ENCODE data around the gene FUT4. TPM values are rescaled to one million over a fixed set of nuclear protein-coding genes. Genes with fewer than 3 reads are reported as not detected.

Gene FUT4
- total RNA-seq, 1 experiment from 2014 or later, result 7.5 TPM

GRCh38 chr11:94524341-94524740 lies 19.4 kb upstream of the FUT4 start:
- DNase-seq, result no peak
- Histone ChIP-seq H3K27me3 (ENCODE audit: control insufficient read depth, insufficient read depth, low read length) (no peaks in the 10 kb centered on the region; the same call in 1 of the 2 replicates), H3K36me3 (replicated peaks; ENCODE audit: control insufficient read depth, insufficient read depth, low read length) (no peaks in the 10 kb centered on the region), H3K4me3 (ENCODE audit: insufficient read depth, low read depth, low read length) (no peak overlapping the region)

- Histone ChIP-seq H3K4me3 (ENCODE audit: insufficient read depth, low read depth, low read length) (no peak overlapping the region), H3K36me3 (replicated peaks; ENCODE audit: control insufficient read depth, insufficient read depth, low read length) (no peaks in the 10 kb centered on the region), H3K27me3 (ENCODE audit: control insufficient read depth, insufficient read depth, low read length) (no peaks in the 10 kb centered on the region; the same call in 1 of the 2 replicates)
- DNase-seq, result no peak
These were observed 18.0 kb upstream of the FUT4 start for GRCh38 chr11:94525546-94526324.

- DNase-seq, result no peak
- Histone ChIP-seq H3K4me3 (ENCODE audit: insufficient read depth, low read depth, low read length) (no peak overlapping the region), H3K27me3 (ENCODE audit: control insufficient read depth, insufficient read depth, low read length) (no peaks in the 10 kb centered on the region; the same call in 1 of the 2 replicates), H3K36me3 (replicated peaks; ENCODE audit: control insufficient read depth, insufficient read depth, low read length) (no peaks in the 10 kb centered on the region)
These were observed 16.9 kb upstream of the FUT4 start for GRCh38 chr11:94526645-94527438.

- DNase-seq, result no peak
- H3K4me3 ChIP-seq (ENCODE audit: insufficient read depth, low read depth, low read length), result no peak overlapping the region
- H3K36me3 ChIP-seq (replicated peaks; ENCODE audit: control insufficient read depth, insufficient read depth, low read length), result no peaks in the 10 kb centered on the region
- no peaks in the 10 kb centered on the region; the same call in 1 of the 2 replicates for H3K27me3 ChIP-seq (ENCODE audit: control insufficient read depth, insufficient read depth, low read length)
These were observed 15.2 kb upstream of the FUT4 start for GRCh38 chr11:94528551-94528950.

- no peak for DNase-seq
- H3K4me3 ChIP-seq (ENCODE audit: insufficient read depth, low read depth, low read length), result no peak overlapping the region
These were observed 11.5 kb upstream of the FUT4 start for GRCh38 chr11:94532211-94532610.

GRCh38 chr11:94533206-94533605 lies 10.5 kb upstream of the FUT4 start:
- H3K4me3 ChIP-seq (ENCODE audit: insufficient read depth, low read depth, low read length), result no peak overlapping the region

More at GRCh38 chr11:94532211-94532610, 11.5 kb upstream of the FUT4 start:
- no peaks in the 10 kb centered on the region for H3K27me3 ChIP-seq (ENCODE audit: control insufficient read depth, insufficient read depth, low read length)
- H3K36me3 ChIP-seq (replicated peaks; ENCODE audit: control insufficient read depth, insufficient read depth, low read length), result no peaks in the 10 kb centered on the region

GRCh38 chr11:94533696-94534630 lies 9.8 kb upstream of the FUT4 start:
- Histone ChIP-seq H3K36me3 (replicated peaks; ENCODE audit: control insufficient read depth, insufficient read depth, low read length) (no peaks in the 10 kb centered on the region), H3K27me3 (ENCODE audit: control insufficient read depth, insufficient read depth, low read length) (no peaks in the 10 kb centered on the region)
- no peak for DNase-seq

More at GRCh38 chr11:94533206-94533605, 10.5 kb upstream of the FUT4 start:
- no peak for DNase-seq
- Histone ChIP-seq H3K36me3 (replicated peaks; ENCODE audit: control insufficient read depth, insufficient read depth, low read length) (no peaks in the 10 kb centered on the region), H3K27me3 (ENCODE audit: control insufficient read depth, insufficient read depth, low read length) (no peaks in the 10 kb centered on the region)

GRCh38 chr11:94536386-94536785 lies 7.3 kb upstream of the FUT4 start:
- Histone ChIP-seq H3K27me3 (ENCODE audit: control insufficient read depth, insufficient read depth, low read length) (no peaks in the 10 kb centered on the region; the same call in 1 of the 2 replicates), H3K36me3 (replicated peaks; ENCODE audit: control insufficient read depth, insufficient read depth, low read length) (no peaks in the 10 kb centered on the region), H3K4me3 (ENCODE audit: insufficient read depth, low read depth, low read length) (no peak overlapping the region)
- no peak for DNase-seq

More at GRCh38 chr11:94533696-94534630, 9.8 kb upstream of the FUT4 start:
- no peak overlapping the region for H3K4me3 ChIP-seq (ENCODE audit: insufficient read depth, low read depth, low read length)

- Histone ChIP-seq H3K27me3 (ENCODE audit: control insufficient read depth, insufficient read depth, low read length) (no peaks in the 10 kb centered on the region; the same call in none of the 2 replicates), H3K36me3 (replicated peaks; ENCODE audit: control insufficient read depth, insufficient read depth, low read length) (no peaks in the 10 kb centered on the region), H3K4me3 (ENCODE audit: insufficient read depth, low read depth, low read length) (no peak overlapping the region)
- DNase-seq, result no peak
These were observed 6.6 kb upstream of the FUT4 start for GRCh38 chr11:94537031-94537600.

GRCh38 chr11:94539420-94539819 lies 4.3 kb upstream of the FUT4 start:
- DNase-seq, result no peak
- no peak overlapping the region for H3K4me3 ChIP-seq (ENCODE audit: insufficient read depth, low read depth, low read length)
- no peaks in the 10 kb centered on the region; the same call in none of the 2 replicates for H3K27me3 ChIP-seq (ENCODE audit: control insufficient read depth, insufficient read depth, low read length)

GRCh38 chr11:94544646-94545263 lies 1.0 kb downstream of the FUT4 start:
- H3K27me3 ChIP-seq (ENCODE audit: control insufficient read depth, insufficient read depth, low read length), result peaks cover 16% of the 10 kb centered on the region
- no peaks in the 10 kb centered on the region for H3K36me3 ChIP-seq (replicated peaks; ENCODE audit: control insufficient read depth, insufficient read depth, low read length)
- peak overlapping the region; percentile 72 for H3K4me3 ChIP-seq (ENCODE audit: insufficient read depth, low read depth, low read length)
- DNase-seq, result peak; percentile 75

More at GRCh38 chr11:94539420-94539819, 4.3 kb upstream of the FUT4 start:
- no peaks in the 10 kb centered on the region for H3K36me3 ChIP-seq (replicated peaks; ENCODE audit: control insufficient read depth, insufficient read depth, low read length)

- no peaks in the 10 kb centered on the region for H3K36me3 ChIP-seq (replicated peaks; ENCODE audit: control insufficient read depth, insufficient read depth, low read length)
- peak; percentile 49 for DNase-seq
- H3K27me3 ChIP-seq (ENCODE audit: control insufficient read depth, insufficient read depth, low read length), result peaks cover 16% of the 10 kb centered on the region
- peak overlapping the region; percentile 72 for H3K4me3 ChIP-seq (ENCODE audit: insufficient read depth, low read depth, low read length)
These were observed 1.8 kb downstream of the FUT4 start for GRCh38 chr11:94545264-94546161.

GRCh38 chr11:94546162-94546470 lies 2.4 kb downstream of the FUT4 start:
- peak; percentile 34 for DNase-seq
- Histone ChIP-seq H3K4me3 (ENCODE audit: insufficient read depth, low read depth, low read length) (peak overlapping the region; percentile 72), H3K27me3 (ENCODE audit: control insufficient read depth, insufficient read depth, low read length) (peaks cover 16% of the 10 kb centered on the region), H3K36me3 (replicated peaks; ENCODE audit: control insufficient read depth, insufficient read depth, low read length) (no peaks in the 10 kb centered on the region)

Data from H7 (cell line).